A673 (cell line): Measurements from ENCODE around the gene RASAL2.

ENCODE experiments used
- CTCF ChIP-seq: fragments of 300-800, 200-600 bp; sonication (generic); conservative IDR thresholded peaks from 2 replicates; pipeline ENCODE4 v1.5.1; 2017; ENCODE audit warnings: low read depth, mild to moderate bottlenecking, antibody characterized with exemption, low read length, moderate library complexity, mixed read lengths
- EZH2 ChIP-seq: fragments of 200-600 bp; sonication (generic); IDR thresholded peaks from 2 replicates; pipeline ENCODE4 v1.6.1; 2017; ENCODE audit warnings: borderline replicate concordance, low read depth, mild to moderate bottlenecking, mixed read lengths, antibody characterized with exemption, low read length; ENCODE audit not compliant: poor library complexity, severe bottlenecking

DNA sequence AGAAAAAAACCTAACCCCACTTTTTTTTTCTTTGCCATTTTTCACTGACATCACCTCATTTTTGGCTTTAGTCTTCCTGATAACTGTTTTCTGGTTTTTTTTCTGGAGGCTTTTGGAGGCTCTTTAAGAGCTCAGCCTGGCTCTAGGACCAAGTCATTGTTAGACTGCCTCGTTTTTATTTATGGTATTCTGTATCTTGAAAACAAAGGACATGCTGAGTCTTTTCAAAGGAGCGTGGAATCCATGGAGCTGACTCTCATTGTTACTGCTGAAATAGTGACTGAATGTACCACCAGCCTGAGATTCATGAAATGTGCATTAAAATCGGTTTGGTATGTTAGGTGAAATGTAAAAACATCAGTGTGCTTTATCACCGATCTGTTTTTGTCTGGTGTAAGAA lies 28.0 kb downstream of the RASAL2 start:
- TF ChIP-seq CTCF (no peak), EZH2 (no peak)
